Activated T-cell treated with anti-CD3 and anti-CD28 coated beads, Interleukin-2, amount 50 U/mL, for 24 hours (primary cell): Measurements from ENCODE around the gene MSANTD2.

Source experiments
- DNase-seq: peaks from one replicate; pipeline ENCODE4 v3.0.0-alpha.2; 2020
- H3K27ac Mint-ChIP-seq: 2 replicates; pipeline ENCODE4 v1.8.0; 2020; ENCODE audit warnings: mild to moderate bottlenecking, mixed read lengths
- H3K27me3 Mint-ChIP-seq: 2 replicates; pipeline ENCODE4 v1.8.0; 2020; ENCODE audit warnings: mixed read lengths
- H3K36me3 Mint-ChIP-seq: 2 replicates; pipeline ENCODE4 v1.8.0; 2020; ENCODE audit warnings: low read depth, mixed read lengths
- H3K4me1 Mint-ChIP-seq: 2 replicates; pipeline ENCODE4 v1.8.0; 2020; ENCODE audit warnings: low read depth, mixed read lengths
- H3K4me3 Mint-ChIP-seq: 2 replicates; pipeline ENCODE4 v1.8.0; 2020; ENCODE audit warnings: mild to moderate bottlenecking, moderate library complexity, mixed read lengths
- H3K9me3 Mint-ChIP-seq: 2 replicates; pipeline ENCODE4 v1.8.0; 2020; ENCODE audit warnings: mixed read lengths

MSANTD2 gene

GRCh38 chr11:124801636-124802312 lies 1.6 kb upstream of the MSANTD2 start:
- peaks cover 31% of the 10 kb centered on the region for H3K4me1 Mint-ChIP-seq

DNA sequence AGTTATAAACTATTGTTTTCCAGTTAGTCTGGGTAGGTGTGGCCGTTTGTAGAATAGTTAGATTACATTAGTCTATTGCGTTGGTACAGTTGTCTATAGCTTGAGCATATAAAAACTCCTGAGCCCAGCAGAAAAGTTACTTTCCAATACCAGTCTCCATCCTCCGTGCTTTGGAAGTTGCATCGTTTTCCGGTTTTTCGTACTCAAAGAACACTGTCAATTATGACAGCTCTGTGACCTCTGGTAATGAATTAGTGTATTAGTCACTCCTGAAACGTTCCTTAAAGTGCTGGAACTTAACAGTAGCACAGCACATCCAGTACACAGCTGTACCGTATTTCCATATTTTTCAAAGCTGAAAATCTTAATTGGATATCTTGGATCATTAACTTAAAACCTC lies 808 bp upstream of the MSANTD2 start:
- DNase-seq, result no peak
- Mint-ChIP-seq H3K9me3 (no peaks in the 10 kb centered on the region), H3K4me1 (peaks cover 37% of the 10 kb centered on the region)

More at GRCh38 chr11:124801636-124802312, 1.6 kb upstream of the MSANTD2 start:
- DNase-seq, result no peak
- H3K27ac Mint-ChIP-seq, result no peak overlapping the region
- no peaks in the 10 kb centered on the region for H3K9me3 Mint-ChIP-seq
- peak overlapping the region; percentile 27 for H3K4me3 Mint-ChIP-seq
- peaks cover 13% of the 10 kb centered on the region for H3K36me3 Mint-ChIP-seq
- H3K27me3 Mint-ChIP-seq, result no peaks in the 10 kb centered on the region

DNA sequence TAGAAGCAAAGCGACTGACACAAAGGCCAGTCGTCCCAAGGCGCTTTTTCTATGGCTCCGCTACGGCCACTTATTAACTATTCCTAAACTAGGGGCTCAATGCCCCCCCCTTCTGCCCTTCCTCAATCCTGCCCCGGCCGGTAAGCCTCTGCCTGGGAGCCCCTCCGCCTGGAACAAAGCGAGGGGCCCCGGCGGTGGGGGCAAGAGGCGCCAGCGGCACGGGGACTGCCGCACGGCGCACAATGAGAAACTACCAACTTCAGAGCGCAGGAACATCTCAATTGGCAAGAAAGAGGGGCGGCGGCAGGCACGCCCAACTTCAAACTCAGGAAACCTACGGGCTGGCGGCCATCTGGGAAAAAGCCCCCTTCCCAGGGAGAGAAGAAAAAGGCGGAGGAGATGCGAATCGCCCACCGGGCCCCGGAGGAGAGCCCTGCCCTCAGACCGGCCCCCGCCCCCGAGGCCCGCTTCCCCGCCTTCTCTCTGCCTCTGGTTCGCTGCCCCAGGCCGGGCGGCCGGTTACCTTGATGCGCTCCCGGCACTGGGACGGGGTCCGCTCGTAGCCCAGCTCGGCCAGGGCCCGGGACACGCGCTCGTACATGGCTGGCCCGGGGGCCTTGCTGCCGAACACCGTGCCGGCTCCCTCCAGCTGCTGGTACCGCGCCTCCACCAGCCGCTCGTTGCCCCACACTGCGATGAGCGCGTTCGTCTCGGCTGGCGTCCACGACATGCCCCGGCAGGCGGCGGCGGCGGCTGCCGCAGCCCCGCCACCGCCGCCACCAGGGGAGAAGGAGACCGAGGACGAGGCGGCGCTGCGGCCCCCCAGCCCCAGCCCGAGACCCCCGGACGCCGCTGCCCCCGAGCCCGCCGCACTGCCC lies 619 bp downstream of the MSANTD2 start:
- peak overlapping the region; percentile 90 for H3K27ac Mint-ChIP-seq
- DNase-seq, result peak; percentile 70
- peak overlapping the region; percentile 88 for H3K4me3 Mint-ChIP-seq
- H3K9me3 Mint-ChIP-seq, result no peaks in the 10 kb centered on the region
- peaks cover 39% of the 10 kb centered on the region for H3K4me1 Mint-ChIP-seq
- peaks cover 13% of the 10 kb centered on the region for H3K36me3 Mint-ChIP-seq
- no peaks in the 10 kb centered on the region for H3K27me3 Mint-ChIP-seq

More for the DNA sequence above, 808 bp upstream of the MSANTD2 start:
- Mint-ChIP-seq H3K27me3 (no peaks in the 10 kb centered on the region), H3K27ac (peak overlapping the region; percentile 95), H3K36me3 (peaks cover 12% of the 10 kb centered on the region), H3K4me3 (peak overlapping the region; percentile 85)

DNA sequence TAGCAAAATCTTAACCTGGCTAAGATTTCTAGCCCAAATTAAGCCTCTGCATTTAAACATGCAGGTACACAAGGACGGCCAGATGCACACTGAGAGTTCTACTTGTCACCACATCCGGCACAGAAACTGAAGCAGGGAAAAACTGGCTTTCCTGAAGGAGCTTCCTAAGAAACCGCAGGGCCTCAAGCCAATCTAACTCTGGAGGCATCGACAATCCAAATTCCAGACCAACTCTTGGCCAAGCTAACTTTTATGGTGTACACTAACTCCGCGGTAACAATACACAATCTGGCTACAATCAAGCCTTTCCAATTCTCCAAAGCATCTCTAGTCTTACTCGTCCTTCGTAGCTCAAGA lies 1.2 kb downstream of the MSANTD2 start:
- Mint-ChIP-seq H3K4me1 (peaks cover 44% of the 10 kb centered on the region), H3K27me3 (no peaks in the 10 kb centered on the region), H3K4me3 (peak overlapping the region; percentile 88), H3K9me3 (no peaks in the 10 kb centered on the region), H3K27ac (peak overlapping the region; percentile 90), H3K36me3 (peaks cover 13% of the 10 kb centered on the region)
- no peak for DNase-seq

DNA sequence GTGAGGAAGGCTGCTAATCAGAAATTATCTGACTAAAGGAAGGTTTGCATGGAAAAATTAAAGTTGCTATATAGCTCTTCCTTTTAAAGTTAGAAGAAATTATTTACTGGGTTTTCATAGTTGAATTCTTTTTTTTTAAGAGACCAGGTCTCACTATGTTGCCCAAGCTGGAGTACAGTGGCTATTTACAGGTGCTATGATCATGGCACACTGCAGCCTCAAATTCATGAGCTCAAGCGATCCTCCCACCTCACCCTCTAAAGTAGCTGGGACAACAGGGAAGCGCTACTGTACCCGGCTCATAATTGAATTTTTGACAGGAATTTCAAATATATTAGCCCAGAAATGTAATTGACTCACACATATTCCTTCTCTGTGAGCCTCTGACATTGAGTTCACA lies 3.9 kb downstream of the MSANTD2 start:
- Mint-ChIP-seq H3K36me3 (peaks cover 16% of the 10 kb centered on the region), H3K4me3 (no peak overlapping the region), H3K27ac (peak overlapping the region; percentile 33), H3K4me1 (peaks cover 57% of the 10 kb centered on the region), H3K27me3 (no peaks in the 10 kb centered on the region), H3K9me3 (no peaks in the 10 kb centered on the region)
- no peak for DNase-seq

- H3K4me3 Mint-ChIP-seq, result no peak overlapping the region
- peaks cover 59% of the 10 kb centered on the region for H3K4me1 Mint-ChIP-seq
- H3K9me3 Mint-ChIP-seq, result no peaks in the 10 kb centered on the region
- DNase-seq, result no peak
- H3K27ac Mint-ChIP-seq, result no peak overlapping the region
- no peaks in the 10 kb centered on the region for H3K27me3 Mint-ChIP-seq
- peaks cover 7% of the 10 kb centered on the region for H3K36me3 Mint-ChIP-seq
Measured at GRCh38 chr11:124793466-124794278, 6.5 kb downstream of the MSANTD2 start.

DNA sequence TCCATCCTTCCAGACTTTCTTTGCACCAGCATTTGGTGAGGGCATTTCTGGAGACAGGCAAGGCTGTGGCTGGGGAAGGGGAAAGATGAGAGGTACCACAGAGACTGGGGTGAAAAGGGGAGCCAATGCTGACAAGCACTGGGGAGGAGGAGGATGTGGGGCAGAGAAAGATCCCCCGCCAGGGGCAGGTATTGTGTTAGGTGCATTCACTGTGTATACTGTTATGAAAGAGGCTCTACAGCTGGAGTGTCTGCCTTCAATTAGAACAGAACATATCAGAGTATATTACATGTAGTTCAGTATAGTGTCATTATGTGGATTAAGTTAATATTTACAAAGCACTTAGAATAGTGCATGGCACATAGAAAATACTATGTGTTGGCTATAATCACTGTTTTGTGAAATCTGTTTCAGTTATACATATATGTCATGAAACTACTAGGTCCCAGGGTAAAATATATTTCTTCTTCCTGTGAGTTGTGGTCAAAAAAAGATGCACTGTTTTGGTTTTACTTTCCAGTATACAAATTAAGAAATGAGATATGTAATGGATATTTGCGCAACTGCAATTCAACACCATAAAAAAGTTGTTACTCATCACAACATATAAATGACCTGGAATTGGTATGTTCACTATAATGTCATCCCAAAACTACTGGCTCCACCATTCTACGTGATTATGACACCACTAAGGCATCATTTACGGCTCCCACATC lies 8.4 kb downstream of the MSANTD2 start:
- no peak for DNase-seq
- Mint-ChIP-seq H3K9me3 (no peaks in the 10 kb centered on the region), H3K4me3 (no peak overlapping the region), H3K4me1 (peaks cover 44% of the 10 kb centered on the region), H3K27me3 (no peaks in the 10 kb centered on the region), H3K27ac (no peak overlapping the region), H3K36me3 (peaks cover 5% of the 10 kb centered on the region)

DNA sequence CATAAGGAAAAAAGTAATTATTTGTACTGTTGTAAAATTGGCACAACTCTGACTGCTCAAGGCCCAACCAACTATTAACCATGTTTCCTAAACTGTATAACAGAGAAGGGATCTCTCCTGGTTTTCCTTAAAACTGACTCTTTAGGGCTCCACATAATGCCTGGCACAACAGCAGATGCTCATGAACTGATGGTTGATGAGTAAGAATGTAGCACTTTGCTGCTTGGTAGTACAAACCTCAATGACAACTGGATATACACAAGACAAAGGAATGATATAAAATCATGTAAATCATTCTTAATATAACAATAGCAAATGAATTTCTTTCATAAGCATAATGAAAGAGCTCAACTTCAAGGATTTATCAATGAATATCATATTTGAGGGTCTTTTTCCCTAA lies 11.7 kb downstream of the MSANTD2 start:
- no peaks in the 10 kb centered on the region for H3K27me3 Mint-ChIP-seq
- peaks cover 4% of the 10 kb centered on the region for H3K36me3 Mint-ChIP-seq
- DNase-seq, result no peak
- no peaks in the 10 kb centered on the region for H3K9me3 Mint-ChIP-seq
- no peak overlapping the region for H3K4me3 Mint-ChIP-seq
- H3K4me1 Mint-ChIP-seq, result peaks cover 33% of the 10 kb centered on the region
- H3K27ac Mint-ChIP-seq, result no peak overlapping the region

GRCh38 chr11:124784051-124784450 lies 16.2 kb downstream of the MSANTD2 start:
- no peaks in the 10 kb centered on the region for H3K27me3 Mint-ChIP-seq
- DNase-seq, result no peak
- H3K27ac Mint-ChIP-seq, result no peak overlapping the region
- peaks cover 7% of the 10 kb centered on the region for H3K4me1 Mint-ChIP-seq
- H3K4me3 Mint-ChIP-seq, result no peak overlapping the region
- no peaks in the 10 kb centered on the region for H3K9me3 Mint-ChIP-seq
- peaks cover 3% of the 10 kb centered on the region for H3K36me3 Mint-ChIP-seq

GRCh38 chr11:124783002-124783401 lies 17.2 kb downstream of the MSANTD2 start:
- DNase-seq, result no peak
- Mint-ChIP-seq H3K4me3 (no peak overlapping the region), H3K9me3 (no peaks in the 10 kb centered on the region), H3K27me3 (no peaks in the 10 kb centered on the region), H3K27ac (no peak overlapping the region), H3K36me3 (peaks cover 3% of the 10 kb centered on the region), H3K4me1 (peaks cover 16% of the 10 kb centered on the region)

DNA sequence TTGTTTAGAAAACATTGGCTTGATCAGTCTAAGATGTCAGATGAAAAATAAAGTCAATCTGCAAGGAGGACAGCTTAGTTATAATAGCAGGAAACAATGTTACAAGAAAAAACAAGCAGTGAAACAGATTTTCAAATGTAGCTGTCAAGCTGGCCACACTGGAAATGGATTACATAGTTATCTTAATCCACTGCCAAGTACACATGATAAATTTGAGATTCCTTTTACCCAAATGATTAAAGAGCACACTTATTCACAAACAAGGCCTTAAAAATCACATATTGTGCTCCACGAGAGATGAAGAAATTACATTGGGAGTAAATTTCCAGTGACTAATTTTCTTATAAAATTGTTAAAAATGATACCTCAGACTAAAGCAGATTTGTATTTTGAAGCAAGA lies 20.6 kb downstream of the MSANTD2 start:
- Mint-ChIP-seq H3K9me3 (no peaks in the 10 kb centered on the region), H3K4me3 (no peak overlapping the region), H3K27ac (no peak overlapping the region), H3K27me3 (no peaks in the 10 kb centered on the region), H3K36me3 (peaks cover 15% of the 10 kb centered on the region), H3K4me1 (peaks cover 30% of the 10 kb centered on the region)
- no peak for DNase-seq

- no peaks in the 10 kb centered on the region for H3K27me3 Mint-ChIP-seq
- H3K4me3 Mint-ChIP-seq, result no peak overlapping the region
- H3K4me1 Mint-ChIP-seq, result peaks cover 26% of the 10 kb centered on the region
- no peaks in the 10 kb centered on the region for H3K9me3 Mint-ChIP-seq
- DNase-seq, result no peak
- peaks cover 19% of the 10 kb centered on the region for H3K36me3 Mint-ChIP-seq
- H3K27ac Mint-ChIP-seq, result no peak overlapping the region
Measured at GRCh38 chr11:124778281-124778680, 21.9 kb downstream of the MSANTD2 start.

DNA sequence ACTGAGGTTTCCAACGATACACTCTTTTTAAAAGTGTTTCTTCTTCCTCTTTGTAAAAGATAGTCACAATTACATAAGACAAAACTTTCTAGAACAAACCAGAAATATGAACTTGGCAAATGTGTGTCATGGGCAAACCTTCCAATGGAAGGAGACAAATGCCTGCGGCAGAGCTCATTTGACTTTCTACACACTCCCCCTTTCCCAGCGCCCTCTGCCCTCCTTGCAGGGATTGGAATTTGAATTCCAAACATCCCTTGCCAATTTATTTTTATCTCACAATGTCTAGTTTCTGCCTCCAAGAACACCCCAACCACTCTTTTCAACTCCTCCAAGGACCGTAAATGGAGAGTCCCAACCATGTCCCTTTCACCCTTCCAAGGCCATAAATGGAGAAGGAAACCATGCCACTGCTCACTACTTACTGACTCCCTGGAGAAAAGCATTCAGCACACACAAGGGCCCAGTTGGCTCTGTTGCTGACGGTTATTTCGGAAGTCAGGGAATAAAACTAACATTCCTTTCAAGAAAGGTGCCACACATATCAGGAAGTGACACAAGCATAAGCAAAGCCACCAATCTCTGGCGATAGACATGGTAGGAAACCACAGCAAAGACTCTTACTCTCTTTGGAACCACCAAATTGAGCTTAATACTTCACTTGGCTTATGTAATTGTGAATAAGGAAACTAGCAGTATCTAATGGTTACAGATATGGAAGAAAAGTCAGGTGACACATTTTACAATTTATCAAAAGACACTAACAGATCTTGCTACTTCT lies 23.2 kb downstream of the MSANTD2 start:
- Mint-ChIP-seq H3K9me3 (no peaks in the 10 kb centered on the region), H3K27ac (no peak overlapping the region), H3K27me3 (no peaks in the 10 kb centered on the region), H3K4me1 (peaks cover 26% of the 10 kb centered on the region), H3K36me3 (peaks cover 27% of the 10 kb centered on the region), H3K4me3 (no peak overlapping the region)
- no peak for DNase-seq
